Activated CD8-positive, alpha-beta memory T cell treated with anti-CD3 and anti-CD28 coated beads, Interleukin-2, amount 50 U/mL, for 1 hour (primary cell): Measurements from ENCODE around the gene OBSL1.

Experiments
- DNase-seq: peaks from one replicate; pipeline ENCODE4 v3.0.0-alpha.2; 2020; ENCODE audit errors: extremely low read depth

OBSL1 gene

GRCh38 chr2:219596954-219597551, 25.7 kb upstream of the OBSL1 start:
- no peak for DNase-seq

- no peak for DNase-seq
These were observed 23.9 kb upstream of the OBSL1 start for GRCh38 chr2:219595256-219595655.

GRCh38 chr2:219593154-219593553, 21.8 kb upstream of the OBSL1 start:
- no peak for DNase-seq

- no peak for DNase-seq
These were observed 21.4 kb upstream of the OBSL1 start for GRCh38 chr2:219592736-219593135.

DNA sequence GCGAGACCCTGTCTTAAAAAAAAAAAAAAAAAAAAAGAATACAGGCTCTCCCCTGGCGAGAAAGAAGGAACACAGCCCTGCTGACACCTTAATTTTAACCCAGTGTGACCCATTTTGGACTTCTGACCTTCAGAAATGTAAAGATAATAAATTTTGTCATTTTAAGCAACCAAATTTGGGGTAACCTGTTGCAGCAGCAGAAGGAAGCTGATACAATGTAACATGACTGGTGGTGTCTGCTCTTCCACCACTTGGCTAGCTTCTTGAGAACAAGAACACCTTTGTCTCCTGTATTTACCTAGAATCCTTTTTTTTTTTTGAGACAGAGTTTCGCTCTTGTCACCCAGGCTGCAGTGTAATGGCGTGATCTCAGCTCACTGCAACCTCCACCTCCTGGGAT, 19.8 kb upstream of the OBSL1 start:
- DNase-seq: no peak

DNA sequence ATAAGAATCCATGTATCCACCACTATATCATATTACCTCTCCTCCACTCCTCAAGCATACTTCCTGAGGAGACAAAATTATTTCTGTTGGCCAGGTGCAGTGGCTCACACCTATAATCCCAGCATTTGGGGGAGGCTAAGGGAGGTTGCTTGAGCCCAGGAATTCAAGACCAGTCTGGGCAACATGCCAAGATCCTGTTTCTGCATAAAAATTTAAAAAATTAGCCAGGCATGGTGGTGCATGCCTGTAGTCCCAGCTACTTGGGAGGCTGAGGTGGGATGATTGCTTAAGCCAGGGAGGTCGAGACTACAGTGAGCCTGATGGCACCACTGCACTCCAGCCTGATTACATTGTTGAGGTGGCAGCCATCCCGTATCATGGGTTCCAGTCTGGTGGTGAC, 10.0 kb upstream of the OBSL1 start:
- no peak for DNase-seq

- DNase-seq: no peak
These were observed 7.7 kb upstream of the OBSL1 start for GRCh38 chr2:219578811-219579613.

DNA sequence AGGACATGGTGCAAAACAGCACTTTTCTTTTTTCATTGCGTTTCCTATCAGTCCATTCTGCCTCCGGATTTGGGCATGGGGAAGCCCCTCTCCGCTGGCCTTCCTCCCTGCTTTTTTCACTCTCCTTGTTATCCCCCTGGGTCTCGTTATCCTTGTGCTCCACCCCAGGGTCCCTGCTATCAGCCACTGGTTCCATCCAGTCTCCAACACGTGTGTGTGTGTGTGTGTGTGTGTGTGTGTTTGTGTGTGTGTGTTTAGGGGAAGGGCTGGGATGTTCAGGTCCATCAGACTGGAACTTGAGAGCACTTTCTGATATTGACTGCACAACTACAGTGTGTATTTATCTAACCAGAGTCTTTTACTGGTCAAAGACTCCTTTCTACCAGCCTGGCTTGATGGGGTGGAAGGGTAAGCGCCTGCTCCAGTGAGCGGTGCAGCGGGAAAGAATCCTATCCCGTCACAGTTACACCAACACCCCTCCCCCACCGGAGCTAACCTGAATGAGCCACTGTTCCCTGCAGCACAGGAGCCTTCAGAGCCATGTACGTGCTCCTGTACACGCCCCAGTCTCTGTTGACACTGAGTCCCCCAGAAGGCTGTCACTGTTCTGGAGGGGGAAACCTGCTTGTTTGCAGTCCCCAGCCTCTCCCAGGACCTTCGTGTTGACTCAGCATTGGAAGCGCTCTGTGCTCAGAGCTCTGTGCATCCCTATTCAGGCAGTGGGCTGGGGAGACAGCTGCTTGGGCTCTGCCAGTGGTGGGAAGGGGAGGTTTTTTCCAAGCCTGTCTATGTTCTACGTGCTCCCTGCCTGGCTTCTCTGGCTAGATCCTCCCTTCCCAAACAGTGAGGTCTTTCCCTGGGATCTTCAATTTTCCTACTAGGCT, 5.4 kb upstream of the OBSL1 start:
- no peak for DNase-seq

GRCh38 chr2:219575566-219576504, 4.5 kb upstream of the OBSL1 start:
- DNase-seq: no peak

GRCh38 chr2:219574484-219575311, 3.4 kb upstream of the OBSL1 start:
- no peak for DNase-seq

DNA sequence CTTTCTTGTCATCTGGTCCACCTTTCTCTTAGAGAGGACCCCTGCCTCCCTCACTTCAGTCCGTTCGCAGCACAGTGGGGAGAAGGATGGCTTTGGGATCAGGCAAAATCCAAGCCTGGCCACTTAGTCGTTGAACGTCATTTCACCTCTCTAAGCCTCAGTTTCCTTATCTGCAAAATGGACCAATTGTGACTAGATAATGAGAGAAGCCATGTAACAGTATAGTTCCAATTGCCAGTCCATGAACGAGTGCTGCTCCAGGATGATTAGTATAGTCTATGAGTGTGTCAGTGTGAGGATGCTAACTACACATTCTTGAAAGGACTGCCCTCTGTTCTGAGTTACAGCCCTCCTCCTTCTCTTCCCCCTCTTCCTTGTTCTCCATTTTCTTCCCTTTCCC, 1.8 kb upstream of the OBSL1 start:
- no peak for DNase-seq

DNA sequence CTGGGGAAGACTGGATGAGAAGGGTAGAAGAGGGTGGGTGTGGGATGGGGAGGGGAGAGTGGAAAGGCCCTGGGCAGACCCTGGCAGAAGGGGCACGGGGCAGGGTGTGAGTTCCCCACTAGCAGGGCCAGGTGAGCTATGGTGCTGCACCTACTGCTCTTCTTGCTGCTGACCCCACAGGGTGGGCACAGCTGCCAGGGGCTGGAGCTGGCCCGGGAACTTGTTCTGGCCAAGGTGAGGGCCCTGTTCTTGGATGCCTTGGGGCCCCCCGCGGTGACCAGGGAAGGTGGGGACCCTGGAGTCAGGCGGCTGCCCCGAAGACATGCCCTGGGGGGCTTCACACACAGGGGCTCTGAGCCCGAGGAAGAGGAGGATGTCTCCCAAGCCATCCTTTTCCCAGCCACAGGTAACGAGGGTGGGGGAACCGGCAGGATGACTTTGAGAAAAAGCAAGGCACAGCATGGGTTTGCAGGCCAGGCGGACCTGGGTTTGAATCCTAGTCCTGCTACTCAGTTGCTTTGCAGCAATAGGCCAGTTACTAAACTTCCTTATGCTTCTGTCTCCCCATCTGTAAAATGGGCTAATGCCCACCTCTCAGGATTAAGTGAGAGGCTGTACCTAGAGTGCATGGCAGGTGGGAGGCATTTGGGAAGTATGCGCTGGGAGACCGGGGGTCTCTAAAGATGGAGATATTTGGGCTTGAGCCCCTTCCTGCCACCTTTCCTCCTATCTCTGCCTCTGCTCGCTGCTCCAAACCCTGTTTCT, 1.1 kb upstream of the OBSL1 start, which contains the start of gene INHA:
INHA (plus strand) TSS at position 74 of the 765 bp plus-strand sequence; CDS start at position 139, 65 bp downstream.
- DNase-seq: no peak

DNA sequence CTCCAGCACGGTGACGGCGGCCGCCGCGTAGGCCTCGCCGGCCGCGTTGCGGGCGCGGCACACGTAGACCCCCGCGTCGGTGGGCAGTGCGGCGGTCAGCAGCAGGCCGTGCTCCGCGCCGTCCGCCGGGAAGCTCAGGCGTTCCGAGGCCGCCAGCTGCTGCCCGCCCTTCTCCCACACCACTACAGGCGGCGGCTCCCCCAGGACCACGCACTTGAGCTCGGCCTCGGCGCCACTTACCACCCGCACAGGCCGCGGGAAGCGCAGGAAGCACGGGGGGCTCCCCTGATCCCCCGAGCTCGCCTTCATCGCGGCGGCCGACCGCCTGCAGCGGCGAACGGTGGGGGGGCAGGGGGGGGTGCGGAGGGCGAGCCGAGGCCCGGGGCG, 422 bp downstream of the OBSL1 start:
- DNase-seq: no peak

DNA sequence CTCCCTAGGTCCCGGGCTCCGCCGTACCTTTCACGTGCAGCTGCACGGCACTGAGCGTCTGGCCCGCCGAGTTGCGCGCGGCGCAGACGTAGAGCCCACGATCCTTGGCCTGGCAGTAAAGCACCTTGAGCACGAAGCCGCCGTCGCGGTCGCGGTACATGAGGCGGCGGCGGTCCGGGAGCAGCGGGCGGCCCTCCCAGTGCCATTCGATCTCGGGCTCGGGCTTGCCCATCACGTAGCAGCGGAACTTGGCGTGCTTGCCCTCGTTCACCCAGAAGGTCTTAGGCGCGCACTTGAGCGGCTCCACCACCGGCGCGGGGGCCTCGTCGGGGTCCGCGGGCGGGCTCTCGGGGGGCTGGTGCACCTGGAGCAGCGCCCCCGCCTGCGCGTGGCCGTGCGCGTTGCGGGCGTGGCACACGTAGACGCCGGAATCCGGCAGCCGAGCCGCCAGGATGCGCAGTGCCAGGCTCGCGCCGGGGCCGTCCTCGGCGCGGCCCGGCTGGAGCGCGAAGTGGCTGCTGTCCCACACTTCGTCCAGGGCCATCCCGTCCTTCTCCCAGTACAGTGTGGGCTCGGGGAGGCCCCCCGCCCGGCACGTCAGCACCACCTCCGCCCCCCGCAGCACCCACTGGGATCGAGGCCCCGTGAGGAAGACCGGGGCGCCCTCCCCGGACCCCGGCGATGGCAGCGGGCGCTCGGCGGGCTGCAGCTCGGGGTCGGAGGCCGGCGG, 980 bp downstream of the OBSL1 start:
- no peak for DNase-seq

DNA sequence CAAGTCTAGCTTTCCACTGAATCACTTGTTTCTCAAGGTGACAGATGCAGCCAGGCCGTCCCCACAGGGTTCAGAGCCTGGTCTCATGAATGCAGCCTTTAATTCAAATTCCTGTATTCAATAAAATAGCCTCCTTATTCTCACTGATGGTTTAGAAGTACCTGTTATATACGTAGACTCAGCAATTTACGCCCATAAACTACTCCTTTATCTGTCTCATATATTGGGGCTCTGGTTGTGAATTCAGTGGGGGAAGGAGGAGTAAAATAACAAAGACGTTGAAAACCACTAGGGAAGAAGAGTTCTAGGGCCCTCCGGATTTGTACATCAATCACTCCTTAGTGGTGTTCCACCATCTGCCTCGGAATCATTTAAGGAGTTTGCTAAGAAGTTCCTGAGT, 1.7 kb downstream of the OBSL1 start:
- no peak for DNase-seq

GRCh38 chr2:219569041-219569440, 2.3 kb downstream of the OBSL1 start:
- DNase-seq: no peak

DNA sequence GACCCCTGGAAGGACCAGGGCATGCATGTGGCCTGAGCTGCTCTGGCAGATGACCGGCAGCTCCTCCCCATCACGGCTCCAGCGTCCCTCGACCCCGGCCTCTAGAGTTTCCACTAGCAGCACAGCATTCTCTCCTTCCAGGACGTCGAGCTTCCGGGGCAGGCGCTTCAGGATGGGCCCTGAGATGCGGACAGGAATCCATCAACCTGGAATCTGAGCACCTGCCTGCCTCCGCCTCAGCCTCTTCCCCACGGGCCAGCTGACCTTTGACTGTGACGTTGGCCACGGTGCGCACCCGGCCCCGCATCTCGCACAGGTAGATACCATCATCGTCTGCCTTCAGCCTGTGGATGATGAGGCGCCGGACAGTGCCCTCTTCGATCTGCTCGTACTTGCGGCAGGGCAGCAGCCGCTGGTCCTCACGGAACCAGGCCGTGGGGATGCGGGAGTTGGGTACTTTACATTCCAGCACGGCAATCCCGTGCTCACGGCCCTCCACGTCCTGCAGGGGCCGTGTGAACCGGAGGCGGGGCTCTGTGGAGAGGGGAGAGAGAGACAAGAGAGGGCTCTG, 3.5 kb downstream of the OBSL1 start:
- DNase-seq: no peak

- DNase-seq: no peak
These were observed 4.2 kb downstream of the OBSL1 start for GRCh38 chr2:219567131-219567530.

DNA sequence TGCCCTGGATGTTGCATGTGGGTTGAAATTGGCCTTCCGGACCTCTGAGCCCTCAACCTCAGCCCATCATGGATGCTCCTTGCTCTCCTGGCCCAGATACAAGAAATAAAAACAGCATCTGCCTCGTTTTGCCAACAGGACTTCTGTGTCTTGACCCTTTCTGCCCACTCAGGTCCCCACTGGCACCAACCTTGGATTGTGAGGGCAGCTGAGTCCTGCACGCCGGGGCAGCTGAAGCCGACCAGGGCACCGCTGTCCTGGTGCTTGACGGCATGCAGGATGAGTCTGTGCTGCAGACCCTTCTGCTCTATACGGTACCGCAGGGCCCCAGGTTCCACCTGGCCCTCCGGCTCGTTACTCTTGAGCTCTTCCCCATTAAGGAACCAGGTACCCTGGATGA, 4.7 kb downstream of the OBSL1 start:
- no peak for DNase-seq
